Upper lobe of right lung (tissue), 1 donor: ENCODE measurements around the gene ACHE. TPM values are rescaled to one million over a fixed set of nuclear protein-coding genes. Genes with fewer than 3 reads are reported as not detected.
A peak's percentile ranks its signal among the peaks of the same experiment; 100 is the strongest.
"Not testable (repeated sequence)": the region's sequence is repeated elsewhere in the genome, so short reads cannot be mapped to it uniquely, and the experiment has no call there.

Experiments used
- ATAC-seq: fragments of 200-7000 bp; cut with Tn5 transposase; one replicate; pipeline ENCODE4 v1.9.1; 2020; ENCODE audit warnings: mild to moderate bottlenecking, moderate library complexity
- DNase-seq: peaks from one replicate; pipeline ENCODE4 v3.0.0-alpha.2; 2020
- H3K27ac ChIP-seq: fragments of 200-600 bp; one replicate; pipeline ENCODE4 v1.8.0; 2022
- H3K27me3 ChIP-seq: fragments of 200-600 bp; one replicate; pipeline ENCODE4 v1.8.0; 2022; ENCODE audit warnings: mild to moderate bottlenecking
- H3K36me3 ChIP-seq: fragments of 200-600 bp; one replicate; pipeline ENCODE4 v1.8.0; 2022
- H3K4me1 ChIP-seq: fragments of 200-600 bp; one replicate; pipeline ENCODE4 v1.8.0; 2022
- H3K4me3 ChIP-seq: fragments of 200-600 bp; one replicate; pipeline ENCODE4 v1.8.0; 2022; ENCODE audit warnings: mild to moderate bottlenecking
- H3K9me3 ChIP-seq: fragments of 200-600 bp; one replicate; pipeline ENCODE4 v1.8.0; 2022
- CTCF ChIP-seq: fragments of 200-600 bp; IDR thresholded peaks from one replicate; pipeline ENCODE4 v1.8.0; 2022; ENCODE audit warnings: antibody characterized with exemption
- intact Hi-C: fragments of 100-400 bp; cut with DNase I; formaldehyde crosslinking; loops from one replicate; pipeline ENCODE4 v1.11.0; 2022
- total RNA-seq: library from RNA; stranded (reverse); fragmentation: NEBNext Ultra II Directional; extraction: Animal tissue kit (Norgen Biotek cat#: 25700); gene quantifications from one replicate; pipeline ENCODE4 v1.2.1, GENCODE V29; 2021
- donor health status: DM: no; HTN: yes; CAD: no; lungs with severe emphysema.

Gene ACHE
- total RNA-seq, 1 donor from 2014 or later, result 2.9 TPM

DNA sequence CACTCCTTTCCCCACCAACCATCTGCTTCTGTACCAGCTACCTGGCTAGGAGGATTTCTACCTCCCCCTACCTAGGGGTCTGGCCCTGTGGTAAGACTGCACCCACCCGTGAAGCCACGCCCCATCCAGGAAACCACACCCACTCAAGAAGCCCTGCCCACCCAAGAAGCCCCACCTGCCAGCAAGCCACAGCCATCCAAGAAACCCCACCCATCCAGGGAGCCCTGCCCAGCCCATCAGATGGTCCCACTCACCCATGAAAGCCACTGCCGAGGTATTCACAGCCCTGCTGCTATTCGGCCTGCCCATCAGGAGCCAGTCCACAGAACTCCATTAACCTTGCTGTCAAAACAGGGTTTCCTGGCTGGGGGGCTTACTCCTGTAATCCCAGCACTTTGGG lies 38.0 kb upstream of the ACHE start:
- intact Hi-C loops, result no loop called here
- Histone ChIP-seq H3K4me3 (no peak overlapping the region), H3K36me3 (no peaks in the 10 kb centered on the region), H3K4me1 (no peaks in the 10 kb centered on the region), H3K9me3 (no peaks in the 10 kb centered on the region), H3K27ac (no peak overlapping the region), H3K27me3 (no peaks in the 10 kb centered on the region)
- no peak for TF ChIP-seq CTCF
- no peak for DNase-seq
- no peak for ATAC-seq

- no peaks in the 10 kb centered on the region for H3K9me3 ChIP-seq
- H3K4me1 ChIP-seq, result no peaks in the 10 kb centered on the region
- no peaks in the 10 kb centered on the region for H3K27me3 ChIP-seq
- intact Hi-C loops, result no loop called here
- no peak for TF ChIP-seq CTCF
- peak overlapping the region; percentile 9 for H3K27ac ChIP-seq
- no peak for ATAC-seq
- no peak for DNase-seq
- H3K36me3 ChIP-seq, result no peaks in the 10 kb centered on the region
- no peak overlapping the region for H3K4me3 ChIP-seq
Measured at GRCh38 chr7:100929808-100930174, 34.1 kb upstream of the ACHE start.

- H3K27me3 ChIP-seq, H3K27ac ChIP-seq, H3K9me3 ChIP-seq, H3K36me3 ChIP-seq, DNase-seq, H3K4me1 ChIP-seq, ATAC-seq, intact Hi-C loops, H3K4me3 ChIP-seq: not testable (repeated sequence)
Measured at GRCh38 chr7:100923616-100924015, 27.9 kb upstream of the ACHE start.

DNA sequence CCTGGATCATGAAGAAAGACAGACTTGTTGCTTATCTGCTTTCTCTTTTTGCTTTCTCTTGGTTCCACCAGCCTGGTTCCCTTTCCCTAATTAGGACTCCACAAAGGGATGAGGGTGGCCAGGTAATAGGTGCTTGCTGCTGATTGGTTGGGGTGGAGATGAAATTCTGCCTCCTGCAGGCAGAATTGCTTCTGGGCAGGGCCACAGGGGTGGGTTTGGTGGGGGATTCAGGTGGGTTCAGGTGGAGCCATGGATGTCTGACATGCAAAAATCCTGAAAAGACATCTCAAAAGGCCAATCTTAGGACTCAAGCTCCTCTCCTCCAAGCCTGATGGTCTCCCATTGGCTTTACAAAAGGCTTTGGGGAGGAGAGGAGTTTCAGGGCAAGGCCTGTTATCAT lies 25.4 kb upstream of the ACHE start:
- Histone ChIP-seq H3K9me3 (no peaks in the 10 kb centered on the region), H3K27ac (no peak overlapping the region), H3K36me3 (no peaks in the 10 kb centered on the region), H3K4me1 (peaks cover 4% of the 10 kb centered on the region), H3K4me3 (no peak overlapping the region), H3K27me3 (no peaks in the 10 kb centered on the region)
- DNase-seq (no peak), ATAC-seq (no peak)
- intact Hi-C loops, result no loop called here
- no peak for TF ChIP-seq CTCF

DNA sequence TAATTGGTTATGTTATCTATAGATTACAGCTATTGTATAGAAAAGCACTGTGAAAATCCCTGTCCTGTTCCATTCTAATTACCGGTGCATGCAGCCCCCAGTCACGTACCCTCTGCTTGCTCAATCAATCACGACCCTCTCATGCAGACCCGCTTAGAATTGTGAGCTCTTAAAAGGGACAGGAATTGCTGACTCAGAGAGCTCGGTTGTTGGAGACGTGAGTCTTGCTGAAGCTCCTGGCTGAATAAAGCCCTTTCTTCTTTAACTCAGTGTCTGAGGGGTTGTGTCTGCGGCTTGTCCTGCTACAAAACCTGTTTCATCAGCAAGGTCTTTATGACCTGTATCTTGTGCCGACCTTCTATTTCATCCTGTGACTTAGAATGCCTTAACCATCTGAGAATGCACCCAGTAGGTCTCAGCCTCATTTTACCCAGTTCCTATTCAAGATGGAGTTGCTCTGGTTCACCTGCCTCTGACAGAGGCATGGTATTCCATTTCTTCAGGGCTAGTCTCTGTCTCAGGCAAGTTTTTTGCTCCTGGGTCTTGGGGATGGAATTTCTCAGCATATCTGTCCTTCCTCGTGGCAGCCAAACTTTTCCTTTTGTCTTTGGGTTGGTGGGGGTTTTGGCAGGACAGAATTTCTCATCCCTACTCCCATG lies 24.2 kb upstream of the ACHE start:
- intact Hi-C loops, H3K9me3 ChIP-seq, H3K36me3 ChIP-seq, H3K4me3 ChIP-seq, H3K27ac ChIP-seq, DNase-seq, H3K4me1 ChIP-seq, ATAC-seq, H3K27me3 ChIP-seq: not testable (repeated sequence)

- H3K27ac ChIP-seq, H3K4me3 ChIP-seq, H3K9me3 ChIP-seq, DNase-seq, H3K36me3 ChIP-seq, H3K27me3 ChIP-seq, ATAC-seq, H3K4me1 ChIP-seq, intact Hi-C loops: not testable (repeated sequence)
Measured at GRCh38 chr7:100919335-100919734, 23.6 kb upstream of the ACHE start.

GRCh38 chr7:100914879-100915447 lies 19.3 kb upstream of the ACHE start:
- Histone ChIP-seq H3K27me3 (no peaks in the 10 kb centered on the region), H3K9me3 (no peaks in the 10 kb centered on the region), H3K36me3 (no peaks in the 10 kb centered on the region), H3K4me3 (no peak overlapping the region), H3K4me1 (peaks cover 4% of the 10 kb centered on the region), H3K27ac (no peak overlapping the region)
- intact Hi-C loops, result no loop called here
- DNase-seq, result no peak
- no peak for TF ChIP-seq CTCF
- peak; percentile 61 for ATAC-seq
